ENCODE data around the gene TBC1D19.
A peak's percentile ranks its signal among the peaks of the same experiment; 100 is the strongest.
"Not testable (repeated sequence)": the region's sequence is repeated elsewhere in the genome, so short reads cannot be mapped to it uniquely, and the experiment has no call there.

TBC1D19 gene, protein sequence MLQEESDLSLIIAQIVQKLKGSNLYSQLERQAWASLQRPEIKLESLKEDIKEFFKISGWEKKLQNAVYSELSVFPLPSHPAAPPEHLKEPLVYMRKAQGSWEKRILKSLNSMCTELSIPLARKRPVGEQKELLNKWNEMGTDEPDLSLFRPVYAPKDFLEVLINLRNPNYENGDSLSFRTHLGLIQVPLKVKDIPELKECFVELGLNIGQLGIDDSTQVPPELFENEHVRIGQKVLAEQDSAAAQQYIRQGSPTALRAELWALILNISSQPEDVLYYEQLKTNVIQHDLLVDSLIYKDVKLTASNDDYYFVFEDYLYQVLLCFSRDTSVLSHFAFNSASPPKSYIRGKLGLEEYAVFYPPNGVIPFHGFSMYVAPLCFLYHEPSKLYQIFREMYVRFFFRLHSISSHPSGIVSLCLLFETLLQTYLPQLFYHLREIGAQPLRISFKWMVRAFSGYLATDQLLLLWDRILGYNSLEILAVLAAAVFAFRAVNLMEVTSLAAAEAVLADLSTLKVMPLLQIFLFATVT

DNA sequence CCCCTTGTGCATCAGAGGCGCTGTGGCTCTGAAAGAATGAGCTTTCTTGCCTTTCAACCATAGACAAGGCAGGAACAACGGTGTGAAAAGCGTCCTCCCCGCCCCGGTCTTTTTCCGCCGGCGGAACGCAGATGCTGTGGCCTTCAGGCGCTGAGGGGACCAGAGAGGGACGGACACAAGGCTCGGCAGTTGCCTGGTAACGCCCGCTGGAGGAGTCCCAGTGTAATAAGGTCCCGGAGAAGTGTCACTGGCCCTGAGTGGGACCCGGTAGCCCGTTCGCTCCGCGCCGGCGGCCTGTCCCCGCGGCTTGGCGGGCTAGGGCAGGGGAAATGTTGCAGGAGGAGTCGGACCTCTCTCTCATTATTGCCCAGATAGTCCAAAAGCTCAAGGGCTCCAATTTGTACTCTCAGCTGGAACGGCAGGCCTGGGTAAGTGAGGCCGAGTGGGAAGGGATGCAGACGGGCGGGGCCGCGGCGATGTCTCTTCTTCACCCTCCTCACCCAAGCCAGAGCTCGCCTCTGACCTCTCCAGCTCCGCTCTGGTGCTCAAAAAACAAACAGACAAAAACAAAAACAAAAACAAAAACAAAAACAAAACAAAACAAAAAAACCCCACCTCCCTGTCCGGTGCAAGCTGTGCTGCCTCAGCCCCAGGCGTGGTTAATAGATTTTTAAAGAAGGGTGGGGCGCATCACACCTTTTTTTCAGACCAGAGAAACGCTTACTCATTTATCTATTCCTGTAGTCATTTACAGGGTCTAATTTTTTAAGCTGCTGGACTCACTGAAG lies at the start of gene TBC1D19:
TBC1D19 (plus strand) TSS at position 220 of the 788 bp plus-strand sequence; CDS start at position 330, 110 bp downstream.
- DNase-seq (ENCODE audit: low read depth) = peak; percentile 89

DNA sequence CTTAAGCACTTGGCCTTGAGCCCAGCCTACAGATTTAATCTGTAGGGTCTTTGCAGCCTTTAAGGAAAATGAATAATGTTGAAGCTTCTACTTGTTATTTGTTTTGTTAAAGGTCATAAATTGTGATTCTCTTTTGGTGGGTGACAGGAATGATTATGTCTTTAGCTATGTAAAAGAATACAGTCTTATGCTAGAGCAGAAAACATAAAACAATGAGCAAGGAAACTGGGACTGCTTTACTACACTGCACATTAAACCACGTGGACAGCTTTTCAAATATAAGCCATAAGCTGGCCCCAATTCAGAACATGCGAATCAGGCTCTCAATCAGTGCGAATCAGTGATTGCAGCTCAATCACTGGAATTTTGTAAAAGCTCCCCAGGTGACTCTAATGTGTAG lies 40.9 kb upstream of the TBC1D19 start:
- DNase-seq (ENCODE audit: low read depth) = peak; percentile 45

DNA sequence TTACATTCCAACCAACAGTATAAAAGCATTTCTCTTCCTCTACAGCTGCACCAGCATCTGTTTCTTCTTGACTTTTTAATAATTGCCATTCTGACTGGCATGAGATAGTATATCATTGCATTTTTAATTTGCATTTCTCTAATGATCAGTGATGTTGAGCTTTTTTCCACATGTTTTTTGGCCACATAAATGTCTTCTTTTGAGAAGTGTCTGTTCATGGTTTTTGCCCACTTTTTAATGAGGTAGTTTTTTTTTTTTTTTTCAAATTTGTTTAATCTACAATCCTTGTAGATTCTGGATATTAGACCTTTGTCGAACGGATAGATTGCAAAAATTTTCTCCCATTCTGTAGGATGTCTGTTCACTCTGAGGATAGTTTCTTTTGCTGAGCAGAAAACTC lies 39.5 kb upstream of the TBC1D19 start:
- DNase-seq (ENCODE audit: low read depth) = no peak

DNA sequence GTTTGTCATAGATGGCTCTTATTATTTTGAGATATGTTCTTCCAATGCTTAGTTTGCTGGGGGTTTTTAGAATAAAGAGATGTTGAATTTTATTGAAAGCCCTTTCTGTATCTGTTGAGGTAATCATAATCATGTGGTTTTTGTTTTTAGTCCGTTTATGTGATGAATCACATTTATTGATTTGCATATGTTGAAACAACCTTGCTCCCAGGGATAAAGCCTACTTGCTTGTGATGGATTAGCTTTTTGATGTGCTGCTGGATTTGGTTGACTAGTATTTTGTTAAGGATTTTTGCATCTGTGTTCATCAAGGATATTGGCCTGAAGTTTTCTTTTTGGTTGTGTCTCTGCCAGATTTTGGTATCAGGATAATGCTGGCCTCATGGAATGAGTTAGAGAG lies 35.5 kb upstream of the TBC1D19 start:
- not testable (repeated sequence) for DNase-seq (ENCODE audit: low read depth)

GRCh38 chr4:26557164-26557563 lies 26.7 kb upstream of the TBC1D19 start:
- DNase-seq (ENCODE audit: low read depth) = peak; percentile 91

DNA sequence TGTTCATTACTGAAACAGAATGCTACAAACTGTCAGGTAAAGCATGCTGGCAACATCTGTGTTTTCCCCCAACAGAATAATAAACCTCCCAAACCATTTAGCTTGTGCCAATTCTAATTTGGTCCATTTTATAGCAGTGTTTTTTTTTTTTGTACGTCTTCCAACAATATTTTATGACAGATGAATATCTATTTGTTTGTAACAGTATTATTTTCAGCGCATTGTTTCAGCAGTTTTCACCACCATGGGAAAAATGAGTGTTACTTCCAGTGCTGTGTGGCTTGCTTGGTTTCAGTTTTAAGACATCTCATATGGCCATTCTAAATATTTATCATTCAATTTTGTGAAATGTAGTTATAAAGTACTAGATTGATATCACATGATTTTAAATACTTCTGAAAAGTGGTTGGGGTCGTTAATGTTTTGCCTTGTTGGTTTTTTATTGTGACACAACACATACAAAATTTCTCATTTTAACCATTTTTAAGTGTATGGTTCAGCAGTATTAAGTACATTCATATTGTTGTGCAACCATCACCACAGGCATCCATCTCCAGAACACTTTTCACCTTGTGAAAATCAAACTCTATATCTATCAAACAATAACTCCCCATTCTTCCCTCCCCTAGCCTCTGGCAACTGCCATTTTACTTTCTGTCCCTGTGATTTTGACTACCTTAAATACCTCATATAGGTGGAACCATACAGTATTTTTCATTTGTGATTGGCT lies 25.6 kb upstream of the TBC1D19 start:
- peak; percentile 19 for DNase-seq (ENCODE audit: low read depth)

- no peak for DNase-seq (ENCODE audit: low read depth)
Observed at GRCh38 chr4:26566133-26566532, 17.8 kb upstream of the TBC1D19 start.

GRCh38 chr4:26568446-26568994 lies 15.4 kb upstream of the TBC1D19 start:
- DNase-seq (ENCODE audit: low read depth) = peak; percentile 96

DNA sequence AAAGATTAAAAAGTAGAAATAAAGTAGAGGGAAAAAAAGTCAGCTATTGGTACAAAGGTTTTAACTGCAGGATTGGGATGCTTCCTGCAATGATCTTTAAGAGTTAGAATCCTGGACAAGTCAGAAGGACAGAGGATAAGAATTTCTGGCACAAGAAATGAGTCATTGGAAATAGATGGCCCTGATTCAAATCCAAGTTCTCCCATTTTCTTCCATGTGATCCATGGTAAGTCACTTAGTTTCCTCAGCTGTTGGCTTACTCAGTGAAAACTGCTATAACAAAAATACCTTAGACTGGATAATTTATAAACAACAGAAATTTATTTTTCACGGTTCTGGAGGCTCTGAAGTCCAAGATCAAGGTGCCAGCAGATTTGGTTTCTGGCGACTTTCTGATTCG lies 13.3 kb upstream of the TBC1D19 start:
- DNase-seq (ENCODE audit: low read depth) = no peak

- DNase-seq (ENCODE audit: low read depth) = peak; percentile 31
Observed at GRCh38 chr4:26573389-26573794, 10.5 kb upstream of the TBC1D19 start.

- no peak for DNase-seq (ENCODE audit: low read depth)
Observed at GRCh38 chr4:26574563-26574962, 9.3 kb upstream of the TBC1D19 start.

DNA sequence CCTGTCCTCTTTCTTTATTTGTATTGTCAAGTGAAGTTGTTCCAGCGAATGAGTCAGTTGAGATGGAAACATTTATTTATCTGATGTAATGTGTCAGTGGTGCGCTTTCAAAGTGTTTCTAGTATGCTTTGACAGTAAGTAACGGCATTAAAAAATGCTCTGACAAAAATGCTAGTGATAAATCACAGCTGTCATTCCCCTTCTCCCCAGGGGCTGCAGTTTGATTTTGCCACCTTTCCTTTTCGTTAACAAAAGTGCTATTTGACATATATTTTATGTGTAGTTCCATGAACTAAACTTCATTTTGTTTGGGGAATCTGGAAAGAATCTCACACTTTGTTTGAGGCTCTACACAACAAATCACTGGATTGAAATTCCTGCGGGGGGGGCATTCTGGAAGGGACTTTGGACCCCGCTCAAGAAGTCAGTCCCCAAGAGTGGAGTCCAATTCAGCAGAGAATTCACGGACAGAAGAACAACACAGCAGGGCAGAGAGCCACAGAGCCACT lies 7.6 kb upstream of the TBC1D19 start:
- DNase-seq (ENCODE audit: low read depth) = peak; percentile 72

GRCh38 chr4:26577066-26577465 lies 6.8 kb upstream of the TBC1D19 start:
- DNase-seq (ENCODE audit: low read depth) = no peak

DNA sequence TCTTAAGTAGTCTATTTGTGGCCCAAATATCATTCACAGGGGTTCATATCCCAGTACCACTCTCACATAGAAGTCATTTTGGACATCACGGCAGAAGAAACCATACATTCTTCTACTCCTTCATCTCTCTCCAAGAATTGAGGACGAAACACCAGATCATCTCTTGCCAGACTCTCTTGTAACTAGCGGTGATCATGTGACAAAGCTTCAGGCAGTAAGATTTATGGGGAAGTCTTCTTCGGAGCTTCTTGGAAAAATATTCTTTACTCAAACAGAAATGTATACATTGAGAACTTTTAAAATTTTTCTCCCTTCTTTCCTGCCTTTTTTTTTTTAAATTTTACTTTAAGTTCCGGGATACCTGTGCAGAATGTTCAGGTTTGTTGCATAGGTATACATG lies 4.7 kb upstream of the TBC1D19 start:
- no peak for DNase-seq (ENCODE audit: low read depth)

DNA sequence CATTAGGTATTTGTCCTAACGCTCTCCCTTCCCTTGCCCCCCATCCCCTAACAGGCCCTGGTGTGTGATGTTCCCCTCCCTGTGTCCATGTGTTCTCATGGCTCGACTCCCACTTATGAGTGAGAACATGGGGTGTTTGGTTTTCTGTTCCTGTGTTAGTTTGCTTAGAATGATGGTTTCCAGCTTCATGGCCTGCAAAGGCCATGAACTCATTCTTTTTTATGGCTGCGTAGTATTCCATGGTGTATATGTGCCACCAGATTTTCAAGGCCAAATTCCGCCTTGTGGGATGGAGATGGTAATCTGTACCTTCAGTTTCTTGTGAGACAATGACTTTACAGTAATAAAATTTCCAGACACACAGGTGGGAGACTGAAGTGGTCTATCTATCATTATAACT lies 2.5 kb upstream of the TBC1D19 start:
- DNase-seq (ENCODE audit: low read depth) = not testable (repeated sequence)

GRCh38 chr4:26583538-26583864 lies 383 bp upstream of the TBC1D19 start:
- DNase-seq (ENCODE audit: low read depth) = no peak

GRCh38 chr4:26584725-26585124 lies 841 bp downstream of the TBC1D19 start:
- no peak for DNase-seq (ENCODE audit: low read depth)

DNA sequence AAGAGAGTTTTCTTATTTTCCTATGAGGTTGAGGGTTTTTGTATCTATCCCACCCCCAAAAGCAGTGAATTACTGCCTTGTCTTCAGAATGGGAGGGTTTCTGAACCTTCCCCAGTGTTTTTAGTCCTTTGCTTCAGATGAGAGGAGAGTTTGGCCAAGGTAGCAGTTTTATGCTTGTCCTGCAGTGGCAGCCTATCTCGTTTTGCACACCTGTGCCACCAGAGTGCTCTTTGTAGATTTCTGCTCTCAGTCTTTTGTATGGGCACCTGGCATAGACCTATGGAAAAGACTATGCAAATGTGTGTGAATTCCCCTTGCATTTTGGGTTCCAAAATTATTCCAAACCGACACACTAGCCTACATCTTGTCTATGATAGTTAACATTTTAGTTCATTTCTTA lies 5.8 kb downstream of the TBC1D19 start:
- no peak for DNase-seq (ENCODE audit: low read depth)

DNA sequence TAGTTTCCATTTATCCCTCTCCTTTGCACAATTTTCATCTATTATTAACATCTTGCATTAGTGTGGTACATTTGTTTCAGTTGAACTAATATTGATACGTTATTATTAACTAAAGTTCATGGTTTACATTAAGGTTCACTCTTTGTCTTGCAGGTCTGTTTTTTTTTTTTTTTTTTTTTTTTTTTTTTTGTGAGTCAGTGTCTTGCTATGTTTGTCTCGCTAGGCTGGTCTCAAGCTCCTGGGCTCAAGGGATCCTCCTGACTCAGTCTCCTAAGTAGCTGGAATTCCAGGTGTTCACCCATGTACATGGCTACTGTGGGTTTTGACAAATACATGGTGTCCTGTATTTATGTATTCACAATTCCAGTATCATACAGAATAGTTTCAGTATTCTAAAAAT lies 6.8 kb downstream of the TBC1D19 start:
- DNase-seq (ENCODE audit: low read depth) = peak; percentile 48

DNA sequence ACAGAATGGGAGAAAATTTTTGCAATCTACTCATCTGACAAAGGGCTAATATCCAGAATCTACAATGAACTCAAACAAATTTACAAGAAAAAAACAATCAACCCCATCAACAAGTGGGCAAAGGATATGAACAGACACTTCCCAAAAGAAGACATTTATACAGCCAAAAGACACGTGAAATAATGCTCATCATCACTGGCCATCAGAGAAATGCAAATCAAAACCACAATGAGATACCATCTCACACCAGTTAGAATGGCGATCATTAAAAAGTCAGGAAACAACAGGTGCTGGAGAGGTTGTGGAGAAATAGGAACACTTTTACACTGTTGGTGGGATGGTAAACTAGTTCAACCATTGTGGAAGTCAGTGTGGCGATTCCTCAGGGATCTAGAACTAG lies 9.7 kb downstream of the TBC1D19 start:
- not testable (repeated sequence) for DNase-seq (ENCODE audit: low read depth)

GRCh38 chr4:26594371-26594770 lies 10.5 kb downstream of the TBC1D19 start:
- DNase-seq (ENCODE audit: low read depth) = no peak

DNA sequence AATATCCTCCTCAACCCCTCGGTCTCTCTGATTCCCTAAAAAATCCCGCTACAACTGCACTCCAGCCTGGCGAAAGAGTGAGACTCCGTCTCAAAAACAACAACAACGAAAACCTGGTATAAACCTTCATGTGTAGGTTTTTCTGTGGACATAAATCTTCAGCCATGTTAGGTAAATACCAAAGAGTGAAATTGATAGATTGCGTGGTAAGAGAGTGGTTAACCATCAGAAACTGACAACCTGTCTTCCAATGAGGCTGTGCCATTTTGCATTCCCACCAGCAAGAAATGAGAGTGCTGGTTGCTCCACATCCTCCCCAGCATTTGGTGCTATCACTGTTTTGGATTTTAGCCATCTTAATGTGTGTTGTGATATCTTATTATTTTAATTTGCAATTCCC lies 10.9 kb downstream of the TBC1D19 start:
- no peak for DNase-seq (ENCODE audit: low read depth)

All from EH (cell line).